IMR-90 (cell line): ENCODE results near the gene KLHL3. TPM values are rescaled to one million over a fixed set of nuclear protein-coding genes. Genes with fewer than 3 reads are reported as not detected.

ENCODE experiments used
- ATAC-seq: fragments of 200-7000 bp; cut with Tn5 transposase; 2 replicates; pipeline ENCODE4 v1.9.1; 2020; ENCODE audit warnings: low read depth, mild to moderate bottlenecking, moderate library complexity
- BruUV-seq: library from RNA; stranded (reverse); fragments of 400-500 nt; replicated peaks from 2 replicates; lab custom pipeline; 2021; lab: Mats Ljungman, UMichigan
- CTCF ChIA-PET: fragments of 300-600 bp; formaldehyde crosslinking; extraction: SDS; loops from one replicate; lab custom pipeline; 2021; ENCODE audit warnings: antibody characterized with exemption; lab: Yijun Ruan, JAX
- POLR2A ChIA-PET: fragments of 300-600 bp; sonication (Branson Sonifier 250); formaldehyde crosslinking; loops from one replicate; lab custom pipeline; 2022; ENCODE audit warnings: antibody characterized with exemption; ENCODE audit not compliant: unreplicated experiment; lab: Charles Lee
- DNase-seq: peaks from one replicate; pipeline ENCODE4 v3.0.0; 2013
- H2AFZ ChIP-seq: replicated peaks from 2 replicates; pipeline ENCODE3; 2013; ENCODE audit warnings: low read length, mild to moderate bottlenecking; ENCODE audit not compliant: poor library complexity
- H2AK5ac ChIP-seq: 2 replicates; pipeline ENCODE4 v1.6.1; 2013; ENCODE audit warnings: low read depth, low read length, inconsistent platforms
- H2AK9ac ChIP-seq: replicated peaks from 2 replicates; pipeline ENCODE3; 2013; ENCODE audit warnings: mild to moderate bottlenecking, low read depth, low read length, moderate library complexity; ENCODE audit not compliant: poor library complexity
- H2BK120ac ChIP-seq: 2 replicates; pipeline ENCODE4 v1.6.1; 2013; ENCODE audit warnings: low read depth, low read length, inconsistent platforms
- H2BK15ac ChIP-seq: 3 replicates; pipeline ENCODE4 v1.6.1; 2013; ENCODE audit warnings: low read depth, low read length, inconsistent platforms
- H2BK20ac ChIP-seq: 2 replicates; pipeline ENCODE4 v1.6.1; 2013; ENCODE audit warnings: low read depth, mild to moderate bottlenecking, inconsistent platforms, low read length, moderate library complexity
- H2BK5ac ChIP-seq: 2 replicates; pipeline ENCODE4 v1.6.1; 2013; ENCODE audit warnings: mild to moderate bottlenecking, low read depth, low read length, inconsistent platforms; ENCODE audit not compliant: poor library complexity, severe bottlenecking
- H3K14ac ChIP-seq: replicated peaks from 2 replicates; pipeline ENCODE4 v1.6.1; 2013; ENCODE audit warnings: low read depth, low read length, inconsistent platforms
- H3K18ac ChIP-seq: 2 replicates; pipeline ENCODE4 v1.6.1; 2013; ENCODE audit warnings: low read depth, low read length, control low read depth
- H3K23ac ChIP-seq: 2 replicates; pipeline ENCODE4 v1.6.1; 2013; ENCODE audit warnings: low read depth, low read length, inconsistent platforms
- H3K27ac ChIP-seq: 2 replicates; pipeline ENCODE4 v1.5.1; 2013; ENCODE audit warnings: mild to moderate bottlenecking, control low read depth, low read length; ENCODE audit not compliant: insufficient read depth
- H3K27me3 ChIP-seq: 2 replicates; pipeline ENCODE4 v1.6.1; 2013; ENCODE audit warnings: low read length; ENCODE audit not compliant: control insufficient read depth, insufficient read depth
- H3K36me3 ChIP-seq: 2 replicates; pipeline ENCODE4 v1.6.1; 2013; ENCODE audit warnings: low read length, mixed read lengths; ENCODE audit not compliant: control insufficient read depth, insufficient read depth
- H3K4ac ChIP-seq: 2 replicates; pipeline ENCODE4 v1.6.1; 2013; ENCODE audit warnings: low read depth, low read length, inconsistent platforms
- H3K4me1 ChIP-seq: 2 replicates; pipeline ENCODE4 v1.6.1; 2013; ENCODE audit warnings: low read length, mixed read lengths; ENCODE audit not compliant: control insufficient read depth, insufficient read depth
- H3K4me2 ChIP-seq: 2 replicates; pipeline ENCODE4 v1.6.1; 2013; ENCODE audit warnings: low read depth, mild to moderate bottlenecking, control low read depth, low read length, moderate library complexity
- H3K4me3 ChIP-seq: 2 replicates; pipeline ENCODE4 v1.5.1; 2013; ENCODE audit warnings: low read depth, mild to moderate bottlenecking, control low read depth, low read length, moderate library complexity; ENCODE audit not compliant: insufficient read depth
- H3K56ac ChIP-seq: 2 replicates; pipeline ENCODE4 v1.6.1; 2013; ENCODE audit warnings: low read length, inconsistent platforms; ENCODE audit not compliant: insufficient read depth; ENCODE audit errors: extremely low read depth
- H3K79me1 ChIP-seq, 2 experiments: 2 replicates each; pipeline ENCODE4 v1.6.1; 2013; ENCODE audit warnings: low read length in 2 of 2, inconsistent platforms in 1 of 2, low read depth in 1 of 2
- H3K9ac ChIP-seq: 2 replicates; pipeline ENCODE4 v1.6.1; 2013; ENCODE audit warnings: low read depth, low read length, control low read depth
- H3K9me1 ChIP-seq: 2 replicates; pipeline ENCODE4 v1.6.1; 2013; ENCODE audit warnings: low read length, inconsistent platforms; ENCODE audit not compliant: insufficient read depth
- H3K9me3 ChIP-seq: 2 replicates; pipeline ENCODE4 v1.6.1; 2013; ENCODE audit warnings: low read length; ENCODE audit not compliant: control insufficient read depth, insufficient read depth
- H4K20me1 ChIP-seq: 2 replicates; pipeline ENCODE4 v1.6.1; 2013; ENCODE audit warnings: low read length, inconsistent platforms; ENCODE audit not compliant: insufficient read depth
- H4K5ac ChIP-seq: 2 replicates; pipeline ENCODE4 v1.6.1; 2013; ENCODE audit warnings: mild to moderate bottlenecking, low read depth, low read length, control low read depth
- H4K8ac ChIP-seq, 2 experiments: 2 replicates each; pipeline ENCODE4 v1.6.1; 2013; ENCODE audit warnings: low read depth in 2 of 2, low read length in 2 of 2, control low read depth in 1 of 2, inconsistent platforms in 1 of 2
- H4K91ac ChIP-seq: 2 replicates; pipeline ENCODE4 v1.6.1; 2013; ENCODE audit warnings: low read depth, low read length, inconsistent platforms; ENCODE audit not compliant: insufficient read depth
- BHLHE40 ChIP-seq: fragments of 150-350 bp; IDR thresholded peaks from 2 replicates; pipeline ENCODE4 v1.6.1; 2016; ENCODE audit warnings: mild to moderate bottlenecking, low read depth, low read length
- CEBPB ChIP-seq: IDR thresholded peaks from 2 replicates; pipeline ENCODE4 v1.6.1; 2012; ENCODE audit warnings: low read depth, low read length, improper control_type of control experiment
- CHD1 ChIP-seq: IDR thresholded peaks from 2 replicates; pipeline ENCODE4 v1.6.1; 2012; ENCODE audit warnings: low read depth, low read length, improper control_type of control experiment
- FOS ChIP-seq: fragments of 150-350 bp; IDR thresholded peaks from 2 replicates; pipeline ENCODE4 v1.6.1; 2016; ENCODE audit warnings: low read depth, low read length
- MAZ ChIP-seq: IDR thresholded peaks from 2 replicates; pipeline ENCODE4 v1.6.1; 2012; ENCODE audit warnings: low read depth, mild to moderate bottlenecking, low read length, improper control_type of control experiment, moderate library complexity, borderline replicate concordance
- MXI1 ChIP-seq: IDR thresholded peaks from 2 replicates; pipeline ENCODE4 v1.6.1; 2012; ENCODE audit warnings: low read depth, mild to moderate bottlenecking, low read length, moderate library complexity, borderline replicate concordance
- POLR2A ChIP-seq: IDR thresholded peaks from 2 replicates; pipeline ENCODE4 v1.6.1; 2012; ENCODE audit warnings: mild to moderate bottlenecking, low read depth, low read length
- RAD21 ChIP-seq: IDR thresholded peaks from 2 replicates; pipeline ENCODE4 v1.6.1; 2012; ENCODE audit warnings: low read length, improper control_type of control experiment
- RCOR1 ChIP-seq: IDR thresholded peaks from 2 replicates; pipeline ENCODE4 v1.6.1; 2012; ENCODE audit warnings: mild to moderate bottlenecking, low read length, improper control_type of control experiment; ENCODE audit not compliant: insufficient replicate concordance
- RFX5 ChIP-seq: IDR thresholded peaks from 2 replicates; pipeline ENCODE4 v1.8.0; 2012; ENCODE audit warnings: low read depth, mild to moderate bottlenecking, low read length, moderate library complexity
- SMC3 ChIP-seq: fragments of 150-350 bp; IDR thresholded peaks from 2 replicates; pipeline ENCODE4 v1.6.1; 2016; ENCODE audit warnings: low read depth, mild to moderate bottlenecking, antibody characterized with exemption, low read length, moderate library complexity
- WGBS, 2 experiments: methylation state at CpG; one replicate each; pipeline versions ENCODE4 v1.1.5 to v1.1.7; 2013; ENCODE audit warnings: missing lambda C conversion rate in 2 of 2; ENCODE audit not compliant: insufficient read length in 1 of 2; ENCODE audit errors: extremely low coverage in 2 of 2; 5-methylcytosine and 5-hydroxymethylcytosine counted together
- dilution Hi-C: fragments of 300-500 bp; cut with HindIII; formaldehyde crosslinking; loops from one replicate; pipeline ENCODE4 v1.14.3; 2018; ENCODE audit warnings: low sequenced_read_pairs; ENCODE audit not compliant: unreplicated experiment
- in situ Hi-C: fragments of 300-500 bp; cut with MboI; formaldehyde crosslinking; loops from 3 replicates; pipeline ENCODE4 v1.14.3; 2019; ENCODE audit warnings: low sequenced_read_pairs, inconsistent platforms, mixed read lengths
- intact Hi-C: fragments of 100-400 bp; cut with micrococcal nuclease; formaldehyde crosslinking; loops from 2 replicates; pipeline ENCODE4 v1.10.0; 2022
- polyA plus RNA-seq, 3 experiments: library from polyadenylated mRNA; depleted of rRNA; stranded (reverse); fragments of >200 nt; gene quantifications; 2 replicates each; pipeline ENCODE4 v1.2.3, GENCODE V29; 2012; ENCODE audit warnings: low replicate concordance in 1 of 3
- total RNA-seq: library from RNA; depleted of rRNA; stranded (reverse); fragments of >200 nt; gene quantifications from 2 replicates; pipeline ENCODE4 v1.2.3, GENCODE V29; 2012
- TF ChIP-seq, protein P1 (sequence below): conservative IDR thresholded peaks from 2 replicates; pipeline ENCODE4 v1.5.1; 2012; ENCODE audit warnings: mild to moderate bottlenecking, low read depth, low read length, improper control_type of control experiment
- TF ChIP-seq, protein P2 (sequence below): fragments of 150-350 bp; IDR thresholded peaks from 2 replicates; pipeline ENCODE4 v1.6.1; 2016; ENCODE audit warnings: low read depth, mild to moderate bottlenecking, low read length, moderate library complexity, borderline replicate concordance

Gene KLHL3
- total and polyA plus RNA-seq, 2 of the 4 experiments (the other 2 are of a cell fraction) = 2.3 to 4.1 TPM

DNA sequence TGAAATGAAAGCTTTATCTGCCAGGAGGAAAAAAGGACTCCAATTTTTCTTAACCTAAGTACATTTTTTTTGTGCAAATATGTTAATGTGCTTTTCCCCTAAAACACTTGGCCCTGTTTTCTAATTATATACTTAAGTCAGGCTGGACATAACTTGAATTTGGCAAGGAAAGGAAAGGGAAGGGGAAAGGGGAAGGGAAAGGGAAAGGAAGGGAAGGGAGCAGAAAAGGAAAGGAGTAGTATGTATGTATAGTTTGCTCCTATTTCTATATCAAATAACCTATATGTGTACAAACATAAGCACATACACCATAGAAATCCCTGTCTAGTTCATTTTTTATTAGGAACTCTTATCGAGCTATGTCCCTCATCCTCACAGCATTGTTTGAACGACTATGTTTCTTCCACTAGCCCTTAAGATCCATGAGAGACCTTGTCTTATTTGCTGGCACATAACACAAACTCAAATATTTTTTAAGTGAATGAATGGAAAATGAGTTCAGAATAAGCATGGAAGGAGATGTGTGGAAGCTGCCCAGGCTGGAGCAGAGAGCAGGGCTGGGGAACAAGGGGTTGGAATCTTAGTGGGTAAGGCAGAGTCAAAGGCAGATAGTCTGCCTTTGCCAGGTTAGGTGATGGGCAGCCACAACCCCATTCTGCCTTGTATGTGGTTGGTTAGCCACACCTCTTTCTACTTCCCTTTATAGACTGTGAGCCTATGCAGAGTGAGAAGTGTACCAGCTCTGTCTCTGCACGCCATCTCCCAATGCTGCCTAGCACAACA, 70.0 kb downstream of the KLHL3 start:
- Histone ChIP-seq H3K9ac (no peak overlapping the region), H3K4ac (no peak overlapping the region), H3K9me1 (no peaks in the 10 kb centered on the region; the same call in 1 of the 2 replicates), H3K18ac (no peak overlapping the region), H3K9me3 (no peaks in the 10 kb centered on the region), H2AFZ (no peak overlapping the region), H3K56ac (no peak overlapping the region), H4K8ac (no peak overlapping the region), H4K20me1 (no peaks in the 10 kb centered on the region), H3K14ac (no peak overlapping the region), H3K4me1 (no peaks in the 10 kb centered on the region; the same call in 1 of the 2 replicates), H4K91ac (no peak overlapping the region), H2AK5ac (no peak overlapping the region), H3K79me1 (no peaks in the 10 kb centered on the region), H2BK20ac (no peak overlapping the region), H2BK15ac (no peak overlapping the region), H3K23ac (no peak overlapping the region), H2BK120ac (no peak overlapping the region), H2AK9ac (no peak overlapping the region), H3K36me3 (no peaks in the 10 kb centered on the region), H2BK5ac (no peak overlapping the region), H3K27ac (no peak overlapping the region), H3K27me3 (no peaks in the 10 kb centered on the region), H3K4me2 (no peak overlapping the region), H3K4me3 (no peak overlapping the region), H4K5ac (no peak overlapping the region)
- DNase-seq (no peak), ATAC-seq (0 out of 2 replicates have a peak, but pooled peaks have one; percentile 21)
- in situ Hi-C loops = no loop called here
- BruUV-seq = no TSS peak
- CTCF ChIA-PET = interaction anchor here (0.5 kb wide), 1 partner anchor 12 kb away, joined by 3 read pairs; no protein-coding TSS in a partner anchor
- intact Hi-C loops = no loop called here
- dilution Hi-C loops = no loop called here
- POLR2A ChIA-PET = no interaction called here
- TF ChIP-seq CHD1 (no peak), MAZ (no peak), RFX5 (no peak), RAD21 (no peak), MXI1 (no peak), RCOR1 (no peak), BHLHE40 (no peak), SMC3 (no peak), CEBPB (no peak), POLR2A (no peak), FOS (no peak)
- TF ChIP-seq, protein P1, sequence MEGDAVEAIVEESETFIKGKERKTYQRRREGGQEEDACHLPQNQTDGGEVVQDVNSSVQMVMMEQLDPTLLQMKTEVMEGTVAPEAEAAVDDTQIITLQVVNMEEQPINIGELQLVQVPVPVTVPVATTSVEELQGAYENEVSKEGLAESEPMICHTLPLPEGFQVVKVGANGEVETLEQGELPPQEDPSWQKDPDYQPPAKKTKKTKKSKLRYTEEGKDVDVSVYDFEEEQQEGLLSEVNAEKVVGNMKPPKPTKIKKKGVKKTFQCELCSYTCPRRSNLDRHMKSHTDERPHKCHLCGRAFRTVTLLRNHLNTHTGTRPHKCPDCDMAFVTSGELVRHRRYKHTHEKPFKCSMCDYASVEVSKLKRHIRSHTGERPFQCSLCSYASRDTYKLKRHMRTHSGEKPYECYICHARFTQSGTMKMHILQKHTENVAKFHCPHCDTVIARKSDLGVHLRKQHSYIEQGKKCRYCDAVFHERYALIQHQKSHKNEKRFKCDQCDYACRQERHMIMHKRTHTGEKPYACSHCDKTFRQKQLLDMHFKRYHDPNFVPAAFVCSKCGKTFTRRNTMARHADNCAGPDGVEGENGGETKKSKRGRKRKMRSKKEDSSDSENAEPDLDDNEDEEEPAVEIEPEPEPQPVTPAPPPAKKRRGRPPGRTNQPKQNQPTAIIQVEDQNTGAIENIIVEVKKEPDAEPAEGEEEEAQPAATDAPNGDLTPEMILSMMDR = no peak
- TF ChIP-seq, protein P2, sequence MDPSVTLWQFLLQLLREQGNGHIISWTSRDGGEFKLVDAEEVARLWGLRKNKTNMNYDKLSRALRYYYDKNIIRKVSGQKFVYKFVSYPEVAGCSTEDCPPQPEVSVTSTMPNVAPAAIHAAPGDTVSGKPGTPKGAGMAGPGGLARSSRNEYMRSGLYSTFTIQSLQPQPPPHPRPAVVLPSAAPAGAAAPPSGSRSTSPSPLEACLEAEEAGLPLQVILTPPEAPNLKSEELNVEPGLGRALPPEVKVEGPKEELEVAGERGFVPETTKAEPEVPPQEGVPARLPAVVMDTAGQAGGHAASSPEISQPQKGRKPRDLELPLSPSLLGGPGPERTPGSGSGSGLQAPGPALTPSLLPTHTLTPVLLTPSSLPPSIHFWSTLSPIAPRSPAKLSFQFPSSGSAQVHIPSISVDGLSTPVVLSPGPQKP = no peak
- 100% methylated on average over 1 of the region's 3 CpGs; no CpG with 5 or more reads in 1 of the 2 experiments for WGBS, 2 experiments
